HPDE6-E6E7 (cell line): ENCODE measurements around the gene TMEM132C.
"Not testable (repeated sequence)": the region's sequence is repeated elsewhere in the genome, so short reads cannot be mapped to it uniquely, and the experiment has no call there.

Experiments
- DNase-seq: peaks from one replicate; pipeline ENCODE4 v3.0.0; 2011; ENCODE audit warnings: missing footprints; ENCODE audit errors: extremely low spot score

The TMEM132C gene

GRCh38 chr12:128554546-128555304 is 287.8 kb downstream of the TMEM132C start:
- no peak for DNase-seq

GRCh38 chr12:128557231-128557630 is 290.3 kb downstream of the TMEM132C start:
- no peak for DNase-seq

GRCh38 chr12:128564956-128565355 is 298.0 kb downstream of the TMEM132C start:
- no peak for DNase-seq

GRCh38 chr12:128567730-128568129 is 300.8 kb downstream of the TMEM132C start:
- DNase-seq, result no peak

- no peak for DNase-seq
Observed at GRCh38 chr12:128570191-128571065, 303.5 kb downstream of the TMEM132C start.

- DNase-seq, result no peak
Observed at GRCh38 chr12:128571906-128572810, 305.2 kb downstream of the TMEM132C start.

GRCh38 chr12:128573907-128574306 is 306.9 kb downstream of the TMEM132C start:
- no peak for DNase-seq

GRCh38 chr12:128578045-128578444 is 311.1 kb downstream of the TMEM132C start:
- no peak for DNase-seq

- no peak for DNase-seq
Observed at GRCh38 chr12:128581321-128581761, 314.4 kb downstream of the TMEM132C start.

- no peak for DNase-seq
Observed at GRCh38 chr12:128583453-128583852, 316.5 kb downstream of the TMEM132C start.

- no peak for DNase-seq
Observed at GRCh38 chr12:128586451-128587029, 319.6 kb downstream of the TMEM132C start.

- DNase-seq, result no peak
Observed at GRCh38 chr12:128587918-128588317, 320.9 kb downstream of the TMEM132C start.

- no peak for DNase-seq
Observed at GRCh38 chr12:128592220-128592744, 325.3 kb downstream of the TMEM132C start.

GRCh38 chr12:128594521-128594920 is 327.6 kb downstream of the TMEM132C start:
- DNase-seq, result no peak

GRCh38 chr12:128595609-128596008 is 328.6 kb downstream of the TMEM132C start:
- no peak for DNase-seq

- no peak for DNase-seq
Observed at GRCh38 chr12:128600886-128601285, 333.9 kb downstream of the TMEM132C start.

GRCh38 chr12:128603573-128604115 is 336.7 kb downstream of the TMEM132C start:
- no peak for DNase-seq

- DNase-seq, result not testable (repeated sequence)
Observed at GRCh38 chr12:128604219-128604618, 337.2 kb downstream of the TMEM132C start.

- no peak for DNase-seq
Observed at GRCh38 chr12:128606051-128606450, 339.1 kb downstream of the TMEM132C start.

GRCh38 chr12:128606538-128606937 is 339.6 kb downstream of the TMEM132C start:
- DNase-seq, result no peak

- no peak for DNase-seq
Observed at GRCh38 chr12:128606970-128607369, 340.0 kb downstream of the TMEM132C start.
